AML-193 (cell line): ENCODE results near the gene CENPT.
"Not testable (repeated sequence)": the region's sequence is repeated elsewhere in the genome, so short reads cannot be mapped to it uniquely, and the experiment has no call there.

Experiments
- DNase-seq, 2 experiments: peaks; one replicate each; lab custom pipeline; 2025; lab: John Stamatoyannopoulos, UW

Gene CENPT

DNA sequence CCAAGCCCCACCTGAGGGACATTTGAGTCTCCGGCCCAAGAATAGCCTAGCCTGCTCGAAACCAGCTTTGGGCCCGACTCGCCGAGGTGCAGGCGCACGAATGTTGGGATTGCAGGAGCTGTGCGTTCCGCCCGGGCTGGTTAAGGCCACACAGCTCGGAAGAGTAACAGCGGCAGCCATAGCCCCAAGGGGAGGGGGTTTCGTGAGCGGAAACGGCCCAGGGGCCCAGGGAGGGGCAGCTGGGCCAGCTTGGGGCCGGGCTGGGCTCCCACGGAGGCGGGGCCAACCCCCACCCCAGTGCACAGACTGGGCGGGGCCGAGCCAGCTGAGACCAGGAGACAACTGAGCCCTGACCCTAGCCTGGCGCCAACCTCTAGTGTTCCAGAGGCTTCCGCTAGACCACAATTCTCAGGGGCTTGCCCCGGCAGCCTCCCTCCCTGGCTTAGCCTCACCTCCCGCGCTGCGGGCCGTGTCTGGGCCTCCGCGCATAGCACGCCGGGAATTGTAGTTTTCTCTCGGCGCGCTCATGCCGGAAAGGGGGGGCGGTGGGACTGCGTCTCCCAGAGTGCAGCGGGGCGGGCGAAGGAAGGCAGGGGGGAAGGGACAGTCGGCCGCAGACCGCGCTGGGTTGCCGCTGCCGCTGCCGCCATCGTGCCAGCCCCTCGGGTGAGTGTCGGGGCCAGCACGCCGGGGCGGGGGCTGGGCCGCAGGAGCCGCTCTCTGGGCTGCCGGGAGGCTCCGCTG is 1.0 kb downstream of the CENPT start, which contains the start of gene NUTF2:
Gene NUTF2 (plus strand): TSS at position 614 of the 744 bp plus-strand sequence. CDS start 18,198 bp downstream, outside the sequence.
- DNase-seq: peak; percentile 90 to 91

DNA sequence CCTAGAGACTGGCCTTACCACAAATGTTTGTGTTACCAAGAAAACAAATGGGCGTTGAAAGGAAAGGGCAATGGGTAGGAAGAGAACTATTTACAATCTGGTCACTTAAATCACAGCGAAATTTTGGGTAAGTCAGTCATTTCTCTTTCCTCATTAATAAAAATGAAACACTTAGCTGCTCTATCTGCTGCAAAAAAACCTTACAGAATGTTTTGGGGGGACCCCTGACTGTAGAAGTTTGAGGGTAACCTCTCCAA is 1.5 kb downstream of the CENPT start:
- no peak for DNase-seq

- DNase-seq: no peak
Measured at GRCh38 chr16:67845291-67846062, 2.0 kb downstream of the CENPT start.

- DNase-seq: no peak
Measured at GRCh38 chr16:67844497-67844896, 3.0 kb downstream of the CENPT start.

- no peak for DNase-seq
Measured at GRCh38 chr16:67843343-67843765, 4.1 kb downstream of the CENPT start.

DNA sequence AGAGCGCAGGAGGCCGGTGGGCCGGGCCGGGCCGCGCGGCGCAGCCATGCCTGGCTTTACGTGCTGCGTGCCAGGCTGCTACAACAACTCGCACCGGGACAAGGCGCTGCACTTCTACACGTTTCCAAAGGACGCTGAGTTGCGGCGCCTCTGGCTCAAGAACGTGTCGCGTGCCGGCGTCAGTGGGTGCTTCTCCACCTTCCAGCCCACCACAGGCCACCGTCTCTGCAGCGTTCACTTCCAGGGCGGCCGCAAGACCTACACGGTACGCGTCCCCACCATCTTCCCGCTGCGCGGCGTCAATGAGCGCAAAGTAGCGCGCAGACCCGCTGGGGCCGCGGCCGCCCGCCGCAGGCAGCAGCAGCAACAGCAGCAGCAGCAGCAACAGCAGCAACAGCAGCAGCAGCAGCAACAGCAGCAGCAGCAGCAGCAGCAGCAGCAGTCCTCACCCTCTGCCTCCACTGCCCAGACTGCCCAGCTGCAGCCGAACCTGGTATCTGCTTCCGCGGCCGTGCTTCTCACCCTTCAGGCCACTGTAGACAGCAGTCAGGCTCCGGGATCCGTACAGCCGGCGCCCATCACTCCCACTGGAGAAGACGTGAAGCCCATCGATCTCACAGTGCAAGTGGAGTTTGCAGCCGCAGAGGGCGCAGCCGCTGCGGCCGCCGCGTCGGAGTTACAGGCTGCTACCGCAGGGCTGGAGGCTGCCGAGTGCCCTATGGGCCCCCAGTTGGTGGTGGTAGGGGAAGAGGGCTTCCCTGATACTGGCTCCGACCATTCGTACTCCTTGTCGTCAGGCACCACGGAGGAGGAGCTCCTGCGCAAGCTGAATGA is 4.8 kb downstream of the CENPT start:
- peak; percentile 17 to 43 for DNase-seq

DNA sequence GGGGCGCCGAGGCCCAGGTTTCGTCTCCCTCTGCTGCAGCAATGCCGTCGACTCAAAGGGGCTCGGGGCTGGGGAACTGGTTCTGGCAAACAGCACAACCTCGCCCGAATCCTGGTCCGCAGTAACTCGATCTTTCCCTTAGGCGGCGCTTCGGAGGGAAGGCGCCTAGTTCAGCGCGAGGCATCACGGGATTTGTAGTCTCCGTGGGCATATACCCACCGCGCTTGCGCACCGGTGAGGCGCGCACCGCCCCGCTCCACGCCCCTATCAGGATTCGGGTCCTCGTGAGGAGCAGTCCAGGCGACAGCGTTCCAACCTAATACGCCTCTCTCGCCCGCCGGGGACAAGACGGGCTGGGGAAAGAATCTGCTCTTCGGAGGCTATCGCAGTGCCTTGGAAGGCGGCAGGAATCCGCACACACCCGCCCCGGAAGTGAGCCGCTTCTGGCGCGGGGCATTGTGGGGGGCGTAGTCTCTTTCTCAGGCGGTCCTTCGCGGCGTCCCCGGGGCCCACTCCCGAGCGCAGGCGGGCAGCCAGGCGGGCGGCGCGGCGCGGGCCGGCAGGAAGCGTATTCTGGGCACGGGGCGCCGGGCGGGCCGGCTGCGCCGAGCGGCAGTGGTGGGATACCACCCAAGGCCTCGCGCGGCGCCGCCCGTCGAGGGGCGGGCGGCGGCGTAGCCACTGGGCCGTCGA is 5.5 kb downstream of the CENPT start, which contains the start of gene THAP11:
Gene THAP11 (plus strand): TSS at position 505 of the 693 bp plus-strand sequence. CDS start 235 bp downstream, outside the sequence.
- DNase-seq: peak; percentile 91 to 93

DNA sequence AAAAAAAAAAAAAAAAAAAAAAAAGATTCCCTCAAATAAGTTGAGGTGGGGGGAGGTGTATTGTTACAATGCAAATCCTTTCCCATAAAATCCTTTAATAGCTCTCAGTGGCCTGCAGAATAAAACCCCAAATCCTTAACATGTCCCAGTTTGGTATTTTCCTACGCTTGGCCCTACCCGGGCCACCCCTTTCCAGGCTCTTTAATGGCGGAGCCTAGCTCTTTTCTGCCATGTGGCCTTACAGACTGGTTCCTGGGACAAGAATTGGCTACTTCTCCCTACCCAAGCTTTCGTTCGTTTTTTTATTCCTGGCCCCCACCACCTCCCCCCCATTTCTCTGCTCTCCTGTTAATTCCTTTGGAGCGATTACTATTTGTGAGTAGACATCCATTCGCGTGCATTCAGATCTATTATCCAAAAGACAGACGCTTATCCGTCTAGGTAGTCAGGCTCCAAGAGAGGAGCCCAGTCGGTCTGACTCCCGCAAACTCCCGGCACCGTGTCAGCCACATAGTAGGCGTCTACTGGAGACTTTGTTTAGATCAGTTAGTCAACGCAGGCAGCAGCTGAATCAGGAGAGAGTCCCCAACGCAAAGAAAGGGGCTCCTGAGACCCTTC is 6.2 kb downstream of the CENPT start:
- no peak for DNase-seq

GRCh38 chr16:67837811-67838210 is 9.7 kb downstream of the CENPT start:
- DNase-seq: no peak

DNA sequence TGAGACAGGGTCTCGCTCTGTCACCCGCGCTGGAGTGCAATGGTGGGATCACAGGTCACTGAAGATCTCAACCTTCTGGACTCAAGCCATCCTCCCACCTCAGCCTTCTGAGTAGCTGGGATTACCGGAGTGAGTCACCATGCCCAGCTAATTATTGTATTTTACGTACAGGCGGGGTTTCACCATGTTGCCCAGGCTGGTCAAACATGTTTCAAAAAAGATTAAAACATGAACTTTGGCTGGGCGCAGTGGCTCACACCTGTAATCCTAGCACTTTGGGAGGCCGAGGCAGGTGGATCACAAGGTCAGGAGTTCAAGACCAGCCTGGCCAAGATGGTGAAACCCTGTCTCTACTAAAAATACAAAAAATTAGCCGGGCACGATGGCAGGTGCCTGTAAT is 10.3 kb downstream of the CENPT start:
- not testable (repeated sequence) for DNase-seq

- DNase-seq: no peak
Measured at GRCh38 chr16:67834242-67834614, 13.3 kb downstream of the CENPT start.

- peak; percentile 83 to 90 for DNase-seq
Measured at GRCh38 chr16:67833415-67834241, 13.9 kb downstream of the CENPT start.

GRCh38 chr16:67833030-67833414 is 14.5 kb downstream of the CENPT start:
- no peak for DNase-seq

GRCh38 chr16:67828651-67829050 is 18.8 kb downstream of the CENPT start:
- DNase-seq: no peak

- DNase-seq: no peak
Measured at GRCh38 chr16:67825906-67826305, 21.6 kb downstream of the CENPT start.

DNA sequence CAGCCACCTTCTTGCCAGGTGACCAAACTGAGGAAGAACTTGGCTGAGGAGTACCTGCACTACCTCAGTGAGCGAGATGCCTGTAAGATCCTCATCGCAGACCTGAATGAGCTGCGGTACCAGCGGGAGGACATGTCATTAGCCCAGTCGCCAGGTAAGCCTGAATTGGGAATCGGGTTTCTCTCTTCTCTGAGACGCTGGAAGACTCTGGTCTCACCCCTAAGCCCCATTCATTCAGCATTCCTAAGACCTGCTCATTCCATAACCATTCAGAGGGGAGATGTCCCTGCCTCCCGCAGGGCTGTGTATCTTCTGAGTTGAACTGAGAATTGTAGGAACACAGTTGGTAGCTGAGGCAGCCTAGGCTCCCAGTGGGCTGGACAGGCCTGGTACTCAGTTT is 22.4 kb downstream of the CENPT start:
- DNase-seq: no peak

GRCh38 chr16:67822511-67822910 is 25.0 kb downstream of the CENPT start:
- DNase-seq: no peak

DNA sequence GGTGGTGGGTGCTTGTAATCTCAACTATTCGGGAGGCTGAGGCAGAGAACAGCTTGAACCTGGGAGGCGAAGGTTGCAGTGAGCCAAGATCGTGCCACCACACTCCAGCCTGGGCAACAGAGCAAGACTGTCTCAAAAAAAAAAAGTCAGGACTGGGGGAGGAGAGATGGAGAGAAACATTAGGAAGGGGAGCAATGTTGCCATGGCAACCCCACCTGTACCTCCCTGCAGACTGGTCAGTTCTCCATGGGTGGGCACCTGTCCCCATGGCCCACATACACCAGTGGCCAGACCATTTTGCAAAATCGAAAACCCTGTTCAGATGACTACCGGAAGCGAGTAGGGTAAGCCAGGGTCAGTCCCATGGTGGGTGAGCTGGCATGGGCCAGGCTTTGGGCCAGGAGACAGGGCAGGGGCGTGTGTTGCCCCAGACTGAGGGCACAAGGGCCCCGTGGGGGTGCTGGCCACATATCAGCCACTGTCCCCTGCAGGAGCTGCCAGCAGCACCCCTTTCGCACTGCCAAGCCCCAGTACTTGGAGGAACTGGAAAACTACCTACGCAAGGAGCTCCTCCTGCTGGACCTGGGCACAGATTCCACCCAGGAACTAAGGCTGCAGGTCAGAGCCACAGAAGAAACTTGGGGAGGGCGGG is 26.8 kb downstream of the CENPT start:
- no peak for DNase-seq

- DNase-seq: no peak
Measured at GRCh38 chr16:67814567-67814966, 32.9 kb downstream of the CENPT start.

- no peak for DNase-seq
Measured at GRCh38 chr16:67811899-67812298, 35.6 kb downstream of the CENPT start.
